ENCODE results near the gene CFH. TPM values are rescaled to one million over a fixed set of nuclear protein-coding genes. Genes with fewer than 3 reads are reported as not detected.
"Not testable (repeated sequence)": the region's sequence is repeated elsewhere in the genome, so short reads cannot be mapped to it uniquely, and the experiment has no call there.

The CFH gene
- total and polyA plus RNA-seq, 2 donors, result 12.6 to 26.0 TPM

DNA sequence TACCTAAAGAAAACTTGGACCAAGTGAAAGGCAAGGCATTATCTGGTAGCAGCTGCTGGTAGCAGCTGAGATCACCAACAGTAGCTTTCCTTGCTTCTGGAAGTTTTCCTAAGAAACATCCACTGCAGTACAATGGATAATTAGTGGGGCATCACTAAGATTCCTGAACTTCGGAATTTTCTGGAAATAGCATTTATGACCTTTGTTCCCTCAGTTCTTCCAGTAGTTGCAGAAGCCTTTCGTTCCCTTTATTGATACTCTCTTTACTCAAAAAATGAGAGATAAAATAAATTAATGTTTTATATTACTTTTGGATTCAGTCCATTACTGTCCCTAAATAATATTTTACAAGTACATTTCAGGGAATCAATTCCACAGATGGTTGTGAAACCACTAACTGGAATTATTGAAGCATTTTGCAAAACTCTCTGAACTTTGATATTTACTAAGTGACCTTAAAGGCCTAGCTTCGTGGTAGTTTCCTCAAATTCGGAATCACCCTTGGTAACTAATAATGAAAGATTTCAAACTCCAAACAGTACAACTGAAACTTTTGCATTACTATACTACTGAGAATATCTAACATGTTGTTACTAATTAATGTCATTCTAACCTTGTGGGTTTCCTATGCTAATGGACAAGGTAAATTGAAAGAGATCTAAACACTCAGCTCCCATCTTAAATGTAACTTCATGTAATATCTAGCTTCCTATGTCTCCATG is 113.3 kb downstream of the CFH start:
- not testable (repeated sequence) for H3K36me3 ChIP-seq (ENCODE audit: control insufficient read depth in 2 of 2, insufficient read depth in 2 of 2, low read length in 1 of 2); H3K4me1 ChIP-seq (ENCODE audit: control insufficient read depth in 2 of 2, insufficient read depth in 2 of 2, low read length in 2 of 2); H3K27ac ChIP-seq (ENCODE audit: low read depth in 1 of 2, low read length in 1 of 2); DNase-seq (ENCODE audit: low read depth in 6 of 9, low spot score in 9 of 9); H3K9me3 ChIP-seq (ENCODE audit: control insufficient read depth in 2 of 2, insufficient read depth in 1 of 2, low read length in 1 of 2); H3K27me3 ChIP-seq (ENCODE audit: control insufficient read depth in 2 of 2, insufficient read depth in 1 of 2, low read length in 1 of 2); H3K4me3 ChIP-seq (ENCODE audit: low read length in 2 of 2)
- 98% methylated on average over 4 of the region's 4 CpGs for WGBS

DNA sequence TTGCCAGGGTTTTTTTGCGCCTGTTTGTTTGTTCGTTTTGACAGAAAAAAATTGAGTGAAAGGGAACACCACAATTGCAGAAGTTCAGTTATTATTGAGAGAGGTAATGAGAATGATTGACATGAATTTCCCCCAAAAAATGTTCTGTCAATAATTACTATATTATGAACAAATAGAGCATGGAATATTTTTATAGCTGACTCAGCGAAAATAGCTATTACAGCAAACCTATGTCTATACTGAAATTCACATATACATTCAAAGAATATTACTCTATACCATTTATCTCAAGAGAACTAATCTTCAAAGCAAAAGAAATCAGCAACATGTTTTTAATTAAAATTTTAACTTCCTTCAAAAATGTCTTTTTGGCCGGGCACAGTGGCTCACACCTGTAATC is 118.0 kb downstream of the CFH start:
- not testable (repeated sequence) for H3K36me3 ChIP-seq (ENCODE audit: control insufficient read depth in 2 of 2, insufficient read depth in 2 of 2, low read length in 1 of 2); H3K4me3 ChIP-seq (ENCODE audit: low read length in 2 of 2); H3K27me3 ChIP-seq (ENCODE audit: control insufficient read depth in 2 of 2, insufficient read depth in 1 of 2, low read length in 1 of 2); H3K27ac ChIP-seq (ENCODE audit: low read depth in 1 of 2, low read length in 1 of 2); H3K9me3 ChIP-seq (ENCODE audit: control insufficient read depth in 2 of 2, insufficient read depth in 1 of 2, low read length in 1 of 2); H3K4me1 ChIP-seq (ENCODE audit: control insufficient read depth in 2 of 2, insufficient read depth in 2 of 2, low read length in 2 of 2); DNase-seq (ENCODE audit: low read depth in 6 of 9, low spot score in 9 of 9)
- 100% methylated on average over 4 of the region's 4 CpGs for WGBS

GRCh38 chr1:196773713-196774112 is 121.9 kb downstream of the CFH start:
- Histone ChIP-seq H3K27me3 (ENCODE audit: control insufficient read depth in 2 of 2, insufficient read depth in 1 of 2, low read length in 1 of 2) (no peaks in the 10 kb centered on the region), H3K9me3 (ENCODE audit: control insufficient read depth in 2 of 2, insufficient read depth in 1 of 2, low read length in 1 of 2) (no peaks in the 10 kb centered on the region), H3K4me1 (ENCODE audit: control insufficient read depth in 2 of 2, insufficient read depth in 2 of 2, low read length in 2 of 2) (no peaks in the 10 kb centered on the region), H3K27ac (ENCODE audit: low read depth in 1 of 2, low read length in 1 of 2) (no peak overlapping the region), H3K4me3 (ENCODE audit: low read length in 2 of 2) (no peak overlapping the region), H3K36me3 (ENCODE audit: control insufficient read depth in 2 of 2, insufficient read depth in 2 of 2, low read length in 1 of 2) (no peaks in the 10 kb centered on the region)
- no peak for DNase-seq (ENCODE audit: low read depth in 6 of 9, low spot score in 9 of 9)
- 95% methylated on average over 1 of the region's 1 CpG for WGBS

- Histone ChIP-seq H3K27me3 (ENCODE audit: control insufficient read depth in 2 of 2, insufficient read depth in 1 of 2, low read length in 1 of 2) (no peaks in the 10 kb centered on the region), H3K9me3 (ENCODE audit: control insufficient read depth in 2 of 2, insufficient read depth in 1 of 2, low read length in 1 of 2) (no peaks in the 10 kb centered on the region), H3K27ac (ENCODE audit: low read depth in 1 of 2, low read length in 1 of 2) (no peak overlapping the region), H3K36me3 (ENCODE audit: control insufficient read depth in 2 of 2, insufficient read depth in 2 of 2, low read length in 1 of 2) (no peaks in the 10 kb centered on the region), H3K4me3 (ENCODE audit: low read length in 2 of 2) (no peak overlapping the region), H3K4me1 (ENCODE audit: control insufficient read depth in 2 of 2, insufficient read depth in 2 of 2, low read length in 2 of 2) (no peaks in the 10 kb centered on the region)
- WGBS, result 81% methylated on average over 2 of the region's 2 CpGs
- no peak for DNase-seq (ENCODE audit: low read depth in 6 of 9, low spot score in 9 of 9)
Observed at GRCh38 chr1:196774175-196774574, 122.3 kb downstream of the CFH start.

GRCh38 chr1:196774603-196775002 is 122.8 kb downstream of the CFH start, which contains the start of gene CFHR3:
Gene CFHR3, plus strand, starts transcription at chr1:196774840. Its CDS starts 47 bp downstream, at chr1:196774887.
- no peaks in the 10 kb centered on the region for H3K36me3 ChIP-seq (ENCODE audit: control insufficient read depth in 2 of 2, insufficient read depth in 2 of 2, low read length in 1 of 2)
- no peaks in the 10 kb centered on the region for H3K27me3 ChIP-seq (ENCODE audit: control insufficient read depth in 2 of 2, insufficient read depth in 1 of 2, low read length in 1 of 2)
- no peak for DNase-seq (ENCODE audit: low read depth in 6 of 9, low spot score in 9 of 9)
- H3K27ac ChIP-seq (ENCODE audit: low read depth in 1 of 2, low read length in 1 of 2), result no peak within 1 kb of the TSS
- H3K4me3 ChIP-seq (ENCODE audit: low read length in 2 of 2), result no peak within 1 kb of the TSS
- H3K4me1 ChIP-seq (ENCODE audit: control insufficient read depth in 2 of 2, insufficient read depth in 2 of 2, low read length in 2 of 2), result no peaks in the 10 kb centered on the region
- no peaks in the 10 kb centered on the region for H3K9me3 ChIP-seq (ENCODE audit: control insufficient read depth in 2 of 2, insufficient read depth in 1 of 2, low read length in 1 of 2)

DNA sequence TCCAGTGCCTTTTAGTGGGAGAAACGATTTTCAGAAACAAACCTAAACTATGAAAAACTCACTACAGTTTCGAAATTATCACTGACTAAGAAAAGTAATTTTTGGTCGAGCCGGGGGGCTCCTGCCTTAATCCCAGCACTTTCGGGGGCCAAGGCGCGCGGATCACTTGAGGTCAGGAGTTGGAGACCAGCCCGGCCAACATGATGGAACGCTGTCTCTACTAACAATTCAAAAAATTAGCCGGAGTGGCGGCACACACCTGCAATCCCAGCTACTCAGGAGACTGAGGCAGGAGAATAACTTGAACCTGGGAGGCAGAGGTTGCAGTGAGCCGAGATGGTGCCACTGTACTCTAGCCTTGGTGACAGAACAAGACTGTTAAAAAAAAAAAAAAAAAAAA is 125.8 kb downstream of the CFH start:
- 93% methylated on average over 13 of the region's 13 CpGs for WGBS

DNA sequence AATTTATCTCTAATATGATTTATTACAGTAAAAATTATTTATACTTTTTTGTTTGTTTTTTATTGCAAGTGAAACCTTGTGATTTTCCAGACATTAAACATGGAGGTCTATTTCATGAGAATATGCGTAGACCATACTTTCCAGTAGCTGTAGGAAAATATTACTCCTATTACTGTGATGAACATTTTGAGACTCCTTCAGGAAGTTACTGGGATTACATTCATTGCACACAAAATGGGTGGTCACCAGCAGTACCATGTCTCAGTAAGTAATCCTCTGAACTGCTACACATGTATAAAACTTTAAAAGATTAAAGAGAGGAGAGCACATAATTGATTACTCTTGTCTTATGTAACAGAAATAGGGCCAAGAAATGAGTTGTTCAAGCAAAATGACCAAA is 127.2 kb downstream of the CFH start:
- Histone ChIP-seq H3K36me3 (ENCODE audit: control insufficient read depth in 2 of 2, insufficient read depth in 2 of 2, low read length in 1 of 2) (no peaks in the 10 kb centered on the region), H3K4me1 (ENCODE audit: control insufficient read depth in 2 of 2, insufficient read depth in 2 of 2, low read length in 2 of 2) (no peaks in the 10 kb centered on the region), H3K9me3 (ENCODE audit: control insufficient read depth in 2 of 2, insufficient read depth in 1 of 2, low read length in 1 of 2) (no peaks in the 10 kb centered on the region), H3K27ac (ENCODE audit: low read depth in 1 of 2, low read length in 1 of 2) (no peak overlapping the region), H3K27me3 (ENCODE audit: control insufficient read depth in 2 of 2, insufficient read depth in 1 of 2, low read length in 1 of 2) (no peaks in the 10 kb centered on the region), H3K4me3 (ENCODE audit: low read length in 2 of 2) (no peak overlapping the region)
- DNase-seq (ENCODE audit: low read depth in 6 of 9, low spot score in 9 of 9), result no peak
- WGBS, result 100% methylated on average over 1 of the region's 1 CpG

More for the DNA sequence above, 125.8 kb downstream of the CFH start:
- Histone ChIP-seq H3K4me1 (ENCODE audit: control insufficient read depth in 2 of 2, insufficient read depth in 2 of 2, low read length in 2 of 2) (no peaks in the 10 kb centered on the region), H3K27ac (ENCODE audit: low read depth in 1 of 2, low read length in 1 of 2) (no peak overlapping the region), H3K27me3 (ENCODE audit: control insufficient read depth in 2 of 2, insufficient read depth in 1 of 2, low read length in 1 of 2) (no peaks in the 10 kb centered on the region), H3K4me3 (ENCODE audit: low read length in 2 of 2) (no peak overlapping the region), H3K9me3 (ENCODE audit: control insufficient read depth in 2 of 2, insufficient read depth in 1 of 2, low read length in 1 of 2) (no peaks in the 10 kb centered on the region), H3K36me3 (ENCODE audit: control insufficient read depth in 2 of 2, insufficient read depth in 2 of 2, low read length in 1 of 2) (no peaks in the 10 kb centered on the region)
- no peak for DNase-seq (ENCODE audit: low read depth in 6 of 9, low spot score in 9 of 9)

DNA sequence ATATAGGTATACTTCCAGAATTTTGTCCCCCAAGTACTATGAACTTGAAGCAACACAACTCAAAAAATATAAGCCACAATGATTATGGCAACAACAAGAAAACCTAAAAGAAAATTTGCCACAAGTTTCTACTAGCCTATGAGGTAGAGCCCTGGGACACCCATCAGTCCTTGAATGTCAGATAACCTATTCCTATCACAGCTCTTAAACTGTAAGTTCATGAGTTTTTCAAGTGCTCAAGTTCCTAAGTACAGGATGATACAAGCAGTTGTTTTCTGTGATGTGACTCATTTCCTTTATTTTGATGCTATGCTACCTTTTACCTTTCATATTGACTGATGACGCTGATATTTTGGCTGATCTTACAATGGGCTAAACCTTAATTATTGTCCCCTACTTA is 139.4 kb downstream of the CFH start:
- WGBS, result 100% methylated on average over 1 of the region's 1 CpG
- not testable (repeated sequence) for H3K9me3 ChIP-seq (ENCODE audit: control insufficient read depth in 2 of 2, insufficient read depth in 1 of 2, low read length in 1 of 2); H3K4me1 ChIP-seq (ENCODE audit: control insufficient read depth in 2 of 2, insufficient read depth in 2 of 2, low read length in 2 of 2); DNase-seq (ENCODE audit: low read depth in 6 of 9, low spot score in 9 of 9); H3K4me3 ChIP-seq (ENCODE audit: low read length in 2 of 2); H3K36me3 ChIP-seq (ENCODE audit: control insufficient read depth in 2 of 2, insufficient read depth in 2 of 2, low read length in 1 of 2); H3K27ac ChIP-seq (ENCODE audit: low read depth in 1 of 2, low read length in 1 of 2); H3K27me3 ChIP-seq (ENCODE audit: control insufficient read depth in 2 of 2, insufficient read depth in 1 of 2, low read length in 1 of 2)

DNA sequence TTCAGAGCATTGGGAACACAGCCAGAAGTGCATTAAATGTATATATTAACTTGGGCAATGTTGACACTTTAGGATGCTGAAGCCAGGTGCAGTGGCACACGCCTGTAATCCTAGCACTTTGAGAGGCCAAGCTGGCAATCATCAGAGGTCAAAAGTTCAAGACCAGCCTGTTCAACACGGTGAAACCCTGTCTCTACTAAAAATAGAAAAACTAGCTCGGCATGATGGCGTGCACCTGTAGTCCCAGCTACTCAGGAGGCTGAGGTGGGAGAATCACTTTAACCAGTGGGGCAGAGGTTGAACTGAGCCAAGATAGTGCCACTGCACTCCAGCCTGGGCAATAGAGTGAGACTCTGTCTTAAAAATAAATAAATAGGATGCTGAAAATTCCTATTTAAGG is 142.3 kb downstream of the CFH start:
- not testable (repeated sequence) for H3K27ac ChIP-seq (ENCODE audit: low read depth in 1 of 2, low read length in 1 of 2); H3K27me3 ChIP-seq (ENCODE audit: control insufficient read depth in 2 of 2, insufficient read depth in 1 of 2, low read length in 1 of 2); H3K4me3 ChIP-seq (ENCODE audit: low read length in 2 of 2); H3K36me3 ChIP-seq (ENCODE audit: control insufficient read depth in 2 of 2, insufficient read depth in 2 of 2, low read length in 1 of 2); DNase-seq (ENCODE audit: low read depth in 6 of 9, low spot score in 9 of 9); H3K4me1 ChIP-seq (ENCODE audit: control insufficient read depth in 2 of 2, insufficient read depth in 2 of 2, low read length in 2 of 2); H3K9me3 ChIP-seq (ENCODE audit: control insufficient read depth in 2 of 2, insufficient read depth in 1 of 2, low read length in 1 of 2)
- 86% methylated on average over 4 of the region's 4 CpGs for WGBS

All from thymus (tissue), 11 donors.